Lung microvascular endothelial cell (primary cell): ENCODE data around the gene FUCA1. TPM values are rescaled to one million over a fixed set of nuclear protein-coding genes. Genes with fewer than 3 reads are reported as not detected.
"Not testable (repeated sequence)": the region's sequence is repeated elsewhere in the genome, so short reads cannot be mapped to it uniquely, and the experiment has no call there.

Experiments
- DNase-seq, 2 donors: peaks; one replicate each; pipeline versions ENCODE4 v3.0.0 to v3.0.0-alpha.2; 2010; ENCODE audit warnings: low read depth in 2 of 2
- total RNA-seq: library from RNA; depleted of rRNA; stranded (reverse); fragments of >200 nt; gene quantifications from 2 replicates; pipeline ENCODE4 v1.2.1, GENCODE V29; 2014

Gene FUCA1
- total RNA-seq, 1 donor from 2014 or later, result 11.7 TPM

GRCh38 chr1:23896491-23896890, 28.4 kb upstream of the FUCA1 start:
- DNase-seq, result no peak

- no peak for DNase-seq
Measured at GRCh38 chr1:23895993-23896392, 27.9 kb upstream of the FUCA1 start.

- DNase-seq, result no peak
Measured at GRCh38 chr1:23895082-23895481, 27.0 kb upstream of the FUCA1 start.

- DNase-seq, result no peak
Measured at GRCh38 chr1:23889074-23889473, 21.0 kb upstream of the FUCA1 start.

- DNase-seq, result no peak
Measured at GRCh38 chr1:23885222-23885621, 17.1 kb upstream of the FUCA1 start.

- DNase-seq, result no peak
Measured at GRCh38 chr1:23882746-23883145, 14.7 kb upstream of the FUCA1 start.

- no peak for DNase-seq
Measured at GRCh38 chr1:23879809-23880208, 11.7 kb upstream of the FUCA1 start.

GRCh38 chr1:23878668-23879067, 10.6 kb upstream of the FUCA1 start:
- no peak for DNase-seq

GRCh38 chr1:23875382-23875781, 7.3 kb upstream of the FUCA1 start:
- no peak for DNase-seq

GRCh38 chr1:23872421-23872820, 4.3 kb upstream of the FUCA1 start:
- no peak for DNase-seq

- DNase-seq, result no peak
Measured at GRCh38 chr1:23869051-23869450, 961 bp upstream of the FUCA1 start.

GRCh38 chr1:23868557-23869016, 497 bp upstream of the FUCA1 start:
- peak in 1 of 2 donors; percentile 20 for DNase-seq

GRCh38 chr1:23867542-23867894, 572 bp downstream of the FUCA1 start:
- no peak for DNase-seq

GRCh38 chr1:23865543-23865930, 2.6 kb downstream of the FUCA1 start:
- peak in 1 of 2 donors; percentile 17 for DNase-seq

- DNase-seq, result no peak
Measured at GRCh38 chr1:23864801-23865542, 3.1 kb downstream of the FUCA1 start.

GRCh38 chr1:23862640-23863039, 5.5 kb downstream of the FUCA1 start:
- no peak for DNase-seq

GRCh38 chr1:23854568-23854967, 13.5 kb downstream of the FUCA1 start:
- DNase-seq, result peak; percentile 34 to 56

GRCh38 chr1:23853124-23853523, 15.0 kb downstream of the FUCA1 start:
- not testable (repeated sequence) for DNase-seq

GRCh38 chr1:23851406-23851805, 16.7 kb downstream of the FUCA1 start:
- not testable (repeated sequence) for DNase-seq

- no peak for DNase-seq
Measured at GRCh38 chr1:23848673-23849616, 19.1 kb downstream of the FUCA1 start.

GRCh38 chr1:23847482-23848095, 20.5 kb downstream of the FUCA1 start:
- not testable (repeated sequence) for DNase-seq

- no peak for DNase-seq
Measured at GRCh38 chr1:23845163-23845562, 22.9 kb downstream of the FUCA1 start.
